GM19351 (cell line): Measurements from ENCODE around the gene NADSYN1.

Experiments
- ATAC-seq: cut with Tn5 transposase; IDR thresholded peaks from one replicate; pipeline ENCODE4 v1.9.1; 2021; ENCODE audit warnings: mild to moderate bottlenecking, moderate library complexity; ENCODE audit not compliant: unreplicated experiment

NADSYN1 gene

DNA sequence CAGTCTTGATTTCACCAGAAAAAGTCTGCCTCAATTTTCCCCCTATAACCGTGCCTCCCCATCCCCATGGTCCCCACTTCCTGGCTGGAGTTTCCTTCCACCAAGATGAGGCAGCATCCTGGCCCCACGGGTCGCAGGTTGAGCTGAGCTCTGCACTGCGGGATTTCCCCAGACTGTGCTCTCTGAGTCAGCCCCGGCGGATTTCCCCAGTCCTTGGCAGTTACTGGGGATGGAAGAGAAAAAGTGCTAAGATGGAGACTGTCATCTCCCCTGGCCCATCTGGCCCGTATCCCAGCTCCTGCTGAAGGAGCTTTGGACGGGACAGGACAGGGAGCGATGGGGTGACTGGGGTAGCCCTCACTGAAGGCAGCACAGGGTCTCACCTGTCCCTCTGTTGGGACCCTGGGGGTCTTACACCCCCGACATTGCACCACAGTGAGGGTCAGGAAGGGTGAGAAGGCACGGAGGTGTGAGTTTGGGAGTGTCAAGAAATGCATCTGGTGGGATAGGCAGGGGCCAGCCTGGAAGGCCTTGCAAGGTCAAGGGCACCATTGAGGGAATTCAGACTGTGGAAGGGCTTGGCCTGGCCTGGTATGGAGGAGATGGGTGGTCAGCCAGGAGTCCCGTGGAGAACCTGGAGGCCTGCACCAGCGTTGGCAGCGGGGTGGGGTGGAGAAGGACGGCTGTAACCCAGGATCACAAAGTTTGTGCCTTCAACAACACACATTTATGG is 36.5 kb downstream of the NADSYN1 start:
- no peak for ATAC-seq

DNA sequence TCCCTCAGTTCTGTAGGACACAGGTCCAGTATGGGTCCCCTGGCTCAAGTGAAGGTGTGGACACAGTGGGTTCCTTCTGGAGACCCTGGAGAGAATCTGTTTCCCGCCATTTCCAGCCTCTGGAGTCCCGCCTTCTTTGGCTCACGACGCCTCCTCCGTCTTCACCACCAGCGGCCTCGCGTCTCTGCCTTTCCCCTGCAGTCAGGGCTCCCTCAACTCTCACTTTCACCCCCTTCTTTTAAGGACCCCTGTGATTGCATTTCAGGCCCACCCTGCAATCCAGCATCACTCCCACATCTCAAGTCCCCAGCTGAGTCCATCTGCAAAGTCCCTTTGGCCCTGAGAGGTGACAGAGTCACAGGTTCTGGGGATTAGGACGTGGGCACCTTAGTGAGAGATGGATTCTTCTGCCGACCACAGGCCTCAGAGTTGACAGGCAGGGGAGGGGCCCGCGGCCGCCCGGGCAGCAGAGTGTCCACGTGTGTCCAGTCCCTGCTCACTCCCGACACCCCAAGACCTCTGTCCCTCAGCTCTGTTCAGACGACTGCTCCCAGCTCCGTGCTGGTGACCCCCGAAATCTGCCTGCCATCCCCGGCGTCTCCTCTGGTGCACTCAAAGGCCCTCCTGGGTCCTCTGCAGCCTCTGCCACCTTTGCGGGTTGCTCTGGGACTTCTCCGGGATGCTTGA is 37.2 kb downstream of the NADSYN1 start:
- no peak for ATAC-seq

DNA sequence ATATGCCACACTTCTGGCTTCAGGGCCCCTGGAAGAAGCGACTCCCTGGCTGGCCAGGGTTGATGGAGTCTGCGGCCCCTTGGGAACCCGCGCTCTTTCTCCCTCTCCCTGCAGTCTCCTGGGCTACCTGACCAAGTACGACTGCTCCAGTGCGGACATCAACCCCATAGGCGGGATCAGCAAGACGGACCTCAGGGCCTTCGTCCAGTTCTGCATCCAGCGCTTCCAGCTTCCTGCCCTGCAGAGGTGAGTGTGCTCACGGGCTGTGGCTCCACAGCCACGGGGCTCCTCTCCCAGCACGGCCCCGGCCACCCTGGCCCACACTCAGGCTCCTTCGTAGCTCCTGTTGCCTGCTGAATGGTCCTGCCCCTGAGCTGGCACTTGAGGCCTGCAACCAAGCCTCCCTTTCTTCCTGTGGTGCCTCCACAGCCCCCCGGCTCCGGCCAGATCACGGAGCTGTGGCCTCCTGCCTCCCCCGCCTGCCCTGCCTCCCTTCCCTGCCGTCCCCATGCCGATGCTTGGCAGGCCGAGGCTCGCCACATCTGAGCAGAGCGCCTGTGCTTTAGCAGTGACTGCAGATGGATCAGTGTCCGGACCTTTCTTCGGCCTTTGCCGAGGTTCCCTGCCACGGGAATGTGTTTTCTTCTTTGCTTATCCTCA is 37.9 kb downstream of the NADSYN1 start:
- no peak for ATAC-seq

DNA sequence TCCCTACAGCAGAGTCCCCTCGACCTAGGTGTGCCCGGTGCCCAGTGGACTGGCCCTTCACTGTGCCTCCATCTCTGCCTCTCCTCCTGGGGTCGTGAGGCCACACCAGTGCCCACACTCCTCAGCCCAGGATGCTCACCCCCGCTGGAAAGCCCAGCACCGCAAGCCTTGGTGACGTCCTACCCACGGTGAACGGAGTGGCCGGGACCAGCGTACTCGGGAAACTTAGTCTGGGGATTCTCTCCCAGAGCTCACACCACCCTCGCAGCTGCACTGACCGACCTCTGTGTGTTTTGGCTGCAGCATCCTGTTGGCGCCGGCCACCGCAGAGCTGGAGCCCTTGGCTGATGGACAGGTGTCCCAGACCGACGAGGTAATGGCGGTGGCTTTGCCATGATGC is 38.5 kb downstream of the NADSYN1 start:
- ATAC-seq, result no peak

DNA sequence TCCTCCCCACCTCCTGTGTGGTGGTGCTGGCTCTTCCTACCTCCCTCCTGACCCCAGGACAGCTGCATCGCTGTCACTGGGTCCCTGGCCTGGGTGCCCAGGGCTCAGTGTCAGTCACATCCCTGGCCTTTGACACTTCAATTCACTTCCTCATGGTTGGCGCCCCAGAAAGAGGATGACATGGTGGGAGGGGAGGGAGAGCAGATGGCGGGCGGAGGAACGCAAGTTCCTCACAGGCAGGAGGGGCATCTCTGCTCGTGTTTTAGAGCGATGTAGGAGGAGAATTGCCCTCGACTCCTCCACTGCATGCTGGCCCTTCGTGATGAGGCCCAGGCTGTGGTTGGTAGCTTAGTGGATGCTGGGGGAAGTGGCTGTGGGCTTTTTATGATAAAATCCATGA is 38.9 kb downstream of the NADSYN1 start:
- ATAC-seq, result no peak

DNA sequence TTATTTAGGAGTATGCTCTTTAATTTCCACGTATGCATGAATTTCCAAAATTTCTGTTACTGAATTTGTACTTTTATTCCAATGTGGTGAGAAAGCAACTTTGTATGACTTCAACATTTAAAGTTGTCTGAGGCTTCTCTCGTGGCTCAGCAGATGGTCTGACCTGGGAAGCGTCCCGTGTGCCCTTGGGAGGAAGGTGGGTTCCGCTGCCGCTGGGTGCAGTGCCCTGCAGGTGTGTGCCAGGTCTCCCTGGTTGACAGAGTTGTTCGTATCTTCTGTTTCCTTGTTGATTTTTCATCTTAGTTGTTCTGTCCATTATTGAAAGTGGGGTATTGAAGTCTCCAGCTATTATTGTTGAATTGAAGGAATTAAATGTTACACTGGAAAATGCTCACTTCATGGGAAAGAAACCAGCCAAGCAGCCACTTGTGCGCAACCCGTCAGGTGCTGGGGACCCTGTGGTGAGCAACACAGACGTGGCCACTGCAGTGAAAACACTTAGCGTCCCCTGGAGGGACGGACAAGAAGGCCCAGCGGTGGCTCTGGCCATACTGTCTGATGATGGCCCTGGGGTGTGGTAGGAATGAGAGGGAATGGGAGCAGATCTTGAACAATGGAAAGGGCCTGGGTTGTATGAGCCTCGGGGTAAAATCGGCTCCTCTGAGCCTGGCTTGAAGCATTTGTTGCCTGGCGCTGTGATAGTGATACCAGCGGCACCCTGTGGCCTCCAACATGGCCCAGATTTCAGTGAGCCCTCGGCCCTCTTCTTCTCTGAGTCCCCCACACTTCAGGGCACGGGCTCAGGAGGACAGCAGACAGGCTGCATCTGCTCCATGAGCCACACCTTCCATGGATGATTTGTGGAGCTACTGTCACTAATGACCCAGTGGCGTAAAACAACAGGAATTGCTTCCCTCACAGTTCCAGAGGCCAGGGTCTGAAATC is 42.6 kb downstream of the NADSYN1 start:
- no peak for ATAC-seq

DNA sequence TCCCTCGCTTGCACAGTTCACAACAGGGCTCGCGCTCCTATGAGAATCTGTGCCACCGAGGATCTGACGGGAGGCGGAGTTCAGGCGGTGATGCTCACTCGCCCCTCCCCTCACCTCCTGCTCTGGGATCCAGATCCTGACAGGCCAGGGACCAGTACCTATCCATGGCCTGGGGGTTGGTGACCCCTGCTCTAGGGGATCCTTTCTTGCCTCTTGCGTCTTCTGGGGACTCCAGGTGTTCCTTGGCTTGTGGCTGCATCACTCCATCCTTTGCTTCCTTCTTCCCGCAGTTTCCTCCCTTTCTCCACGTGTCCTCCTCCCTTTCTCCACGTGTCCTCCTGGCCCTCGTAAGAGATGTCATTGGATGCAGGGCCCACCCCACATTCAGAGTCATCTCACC is 43.4 kb downstream of the NADSYN1 start:
- ATAC-seq, result no peak

DNA sequence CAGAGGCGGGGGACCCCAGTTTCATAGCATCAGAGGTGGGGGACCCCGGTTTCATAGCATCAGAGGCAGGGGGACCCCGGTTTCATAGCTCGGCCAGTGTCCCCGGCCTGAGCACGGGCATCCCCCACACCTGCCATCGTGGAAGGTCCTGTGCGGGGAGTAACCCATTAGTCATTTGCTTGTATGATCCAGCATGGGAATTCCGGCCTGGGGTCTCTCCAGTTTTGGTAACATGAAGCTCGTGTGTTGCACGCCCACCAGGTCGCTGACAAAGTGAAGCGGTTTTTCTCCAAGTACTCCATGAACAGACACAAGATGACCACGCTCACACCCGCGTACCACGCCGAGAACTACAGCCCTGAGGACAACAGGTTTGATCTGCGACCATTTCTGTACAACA is 45.1 kb downstream of the NADSYN1 start:
- no peak for ATAC-seq

DNA sequence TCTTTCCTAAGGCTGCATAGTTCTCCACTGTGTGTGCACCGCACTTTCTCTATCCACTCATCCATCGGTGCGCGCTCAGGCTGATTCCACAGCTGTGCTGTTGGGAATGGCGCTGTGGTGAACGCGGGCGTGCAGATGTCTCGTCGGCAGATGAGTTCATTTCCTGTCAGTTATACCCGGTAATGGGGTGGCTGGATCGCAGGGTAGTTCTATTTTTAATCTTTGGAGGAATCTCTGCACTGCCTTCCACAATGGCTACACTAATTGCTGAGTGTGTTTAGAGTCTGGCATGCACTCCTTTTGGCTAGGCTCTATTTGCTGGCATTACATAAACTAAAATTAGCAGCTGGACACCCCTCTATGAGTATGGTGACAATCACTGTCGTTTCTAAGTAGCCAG is 46.1 kb downstream of the NADSYN1 start:
- ATAC-seq, result no peak

DNA sequence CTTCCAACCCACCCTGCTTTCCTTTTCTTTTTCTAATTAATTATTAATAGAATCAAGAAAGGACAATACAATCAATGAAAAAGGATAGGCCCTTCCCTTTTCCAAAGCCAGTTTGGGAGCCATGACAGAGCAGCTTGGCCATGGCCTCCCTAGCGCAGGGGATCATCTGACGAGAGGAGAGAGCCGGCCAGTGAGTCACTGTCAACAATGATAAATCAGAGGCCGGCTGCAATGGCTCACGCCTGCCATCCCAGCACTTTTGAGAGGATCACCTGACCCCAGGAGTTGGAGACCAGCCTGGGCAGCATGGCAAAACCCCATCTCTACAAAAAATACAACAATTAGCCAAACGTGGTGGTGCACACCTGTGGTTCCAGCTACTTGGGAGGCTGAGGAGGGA is 46.5 kb downstream of the NADSYN1 start:
- ATAC-seq, result no peak

DNA sequence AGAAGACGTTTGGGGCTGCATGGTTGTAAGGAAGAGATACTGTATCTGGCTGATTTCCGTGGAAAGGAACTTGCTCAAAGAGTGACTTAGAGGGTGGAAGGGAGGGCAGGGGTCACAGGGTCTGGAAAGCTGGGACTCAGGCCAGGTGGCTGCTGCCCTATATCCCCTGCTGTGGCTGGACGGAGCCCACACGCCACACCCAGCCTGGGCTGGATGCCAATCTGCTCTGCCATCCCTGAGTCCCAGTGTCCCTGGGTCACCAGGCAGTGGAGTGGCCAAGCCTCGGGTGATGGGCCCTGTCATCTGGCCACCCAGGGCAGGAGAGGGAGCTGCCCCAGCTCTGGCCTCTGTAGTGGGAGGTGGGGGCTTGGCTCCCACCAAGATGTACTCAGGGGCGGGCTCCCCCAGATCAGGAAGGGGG is 47.6 kb downstream of the NADSYN1 start:
- no peak for ATAC-seq

DNA sequence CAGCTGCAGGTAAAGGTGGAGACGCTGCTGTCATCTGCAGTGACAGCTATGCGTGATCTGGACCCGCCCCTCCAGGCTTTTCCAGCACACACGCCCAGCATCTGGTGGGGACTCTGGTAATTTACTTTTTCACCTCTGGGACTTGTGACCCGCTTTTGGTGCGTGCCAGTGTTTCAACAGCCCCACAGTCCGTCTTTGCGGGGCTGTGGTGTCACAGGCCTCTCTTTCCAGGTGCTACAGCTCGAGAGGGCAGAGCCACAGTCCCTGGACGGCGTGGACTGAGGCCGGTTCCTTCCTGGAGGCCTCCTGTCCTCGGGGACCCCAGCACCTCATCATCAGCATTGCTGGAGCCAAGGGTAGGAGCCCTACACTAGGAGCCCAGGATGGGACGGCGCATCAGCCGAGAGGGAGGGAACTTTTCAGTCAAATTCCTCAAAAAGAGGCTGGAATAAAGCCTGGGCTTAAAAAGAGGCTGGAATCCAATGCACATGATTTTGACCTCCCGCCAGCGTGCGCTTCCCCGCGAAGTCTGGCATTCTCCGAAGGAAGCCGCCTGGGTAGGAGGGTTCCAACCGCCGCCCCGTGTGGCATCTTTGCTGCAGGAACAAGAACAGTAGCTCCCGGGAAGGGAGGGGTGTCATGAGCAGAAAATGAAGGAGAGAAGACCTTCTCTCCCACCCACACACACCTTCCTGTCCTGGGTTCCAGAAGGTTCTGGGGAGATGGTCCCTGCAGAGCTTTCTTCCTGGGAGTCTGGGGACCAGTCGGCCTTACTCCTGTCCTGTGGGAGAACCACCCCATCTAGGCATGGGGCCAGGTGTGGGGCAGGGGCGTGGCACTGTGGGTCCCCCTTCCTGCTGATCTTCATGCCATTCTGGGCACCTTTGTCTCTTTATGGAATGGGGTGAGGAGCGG is 48.3 kb downstream of the NADSYN1 start:
- ATAC-seq, result no peak

DNA sequence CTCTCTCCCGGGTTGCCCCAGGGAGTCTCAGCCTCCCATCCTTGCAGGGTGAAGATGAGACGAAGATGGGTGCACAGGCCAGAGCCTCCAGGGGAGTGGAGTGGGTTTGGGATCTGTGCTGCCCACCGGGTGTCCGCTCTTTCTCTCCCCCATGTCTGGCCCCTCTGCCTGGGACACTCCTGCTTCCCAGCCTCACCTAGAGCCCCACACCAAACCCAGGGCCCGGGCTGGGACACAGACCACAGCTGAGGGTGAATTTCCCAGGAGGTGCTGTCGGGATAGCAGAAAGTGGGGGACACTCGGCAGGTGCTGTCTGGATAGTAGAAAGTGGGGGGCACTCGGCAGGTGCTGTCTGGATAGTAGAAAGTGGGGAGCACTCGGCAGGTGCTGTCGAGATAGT is 49.0 kb downstream of the NADSYN1 start:
- no peak for ATAC-seq

DNA sequence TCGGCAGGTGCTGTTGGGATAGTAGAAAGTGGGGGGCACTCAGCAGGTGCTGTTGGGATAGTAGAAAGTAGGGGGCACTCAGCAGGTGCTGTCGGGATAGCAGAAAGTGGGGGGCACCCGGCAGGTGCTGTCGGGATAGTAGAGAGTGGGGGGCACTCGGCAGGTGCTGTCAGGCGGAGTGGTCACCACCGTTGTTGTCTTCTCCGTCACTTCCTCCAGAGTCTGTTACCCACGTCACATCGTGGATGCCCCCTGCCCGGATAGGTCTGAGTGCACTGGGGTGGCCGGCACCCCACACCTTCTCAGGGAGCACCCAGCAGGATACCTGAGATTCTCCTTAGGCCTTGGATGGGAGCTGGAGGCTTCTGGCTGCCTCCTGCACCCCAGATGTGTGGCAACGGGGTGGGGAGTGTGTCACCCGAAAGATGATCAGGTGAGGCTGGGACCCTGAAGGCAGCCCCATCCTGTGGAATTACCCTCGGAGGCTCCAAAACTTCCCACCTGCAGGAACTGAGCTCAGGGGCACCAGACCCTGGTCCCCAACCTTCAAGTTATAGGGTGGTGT is 50.0 kb downstream of the NADSYN1 start:
- no peak for ATAC-seq

DNA sequence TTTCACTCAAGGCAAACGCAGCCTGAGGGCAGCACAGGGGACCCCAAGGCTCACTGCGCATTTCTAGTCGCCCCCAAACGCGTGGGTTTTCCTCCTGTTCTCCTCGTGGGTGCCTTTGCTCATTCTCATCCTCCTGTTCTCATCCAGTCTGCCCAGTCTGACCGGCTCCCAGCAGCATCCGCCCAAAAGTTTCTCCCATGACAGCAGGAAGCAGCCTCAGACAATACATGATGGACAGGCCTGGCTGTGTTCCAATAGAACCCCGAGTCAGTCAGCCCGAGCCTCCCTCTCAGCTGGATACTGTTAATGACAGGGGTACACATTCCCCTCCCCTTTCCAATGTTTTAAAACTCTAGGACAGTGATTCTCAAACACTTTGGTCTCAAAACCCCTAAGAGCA is 51.5 kb downstream of the NADSYN1 start:
- no peak for ATAC-seq

DNA sequence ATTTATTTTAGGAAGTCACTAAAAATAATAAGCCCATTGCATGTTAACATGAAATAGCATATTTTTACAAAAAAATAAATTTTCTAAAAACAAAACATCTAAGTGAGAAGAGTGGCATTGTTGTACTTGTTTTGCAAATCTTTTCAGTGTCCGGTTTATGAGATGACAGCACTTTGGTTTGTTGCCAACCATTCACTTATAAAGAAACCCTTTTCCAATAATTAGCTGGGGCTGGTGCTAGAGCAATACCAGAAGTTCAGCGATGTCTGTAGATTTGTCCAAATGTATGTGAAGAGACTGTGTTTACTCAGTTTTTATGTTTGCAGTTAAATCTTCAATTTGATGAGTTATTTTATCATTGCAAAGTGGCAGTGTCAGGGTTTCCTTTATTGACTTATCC is 52.0 kb downstream of the NADSYN1 start:
- ATAC-seq, result no peak

DNA sequence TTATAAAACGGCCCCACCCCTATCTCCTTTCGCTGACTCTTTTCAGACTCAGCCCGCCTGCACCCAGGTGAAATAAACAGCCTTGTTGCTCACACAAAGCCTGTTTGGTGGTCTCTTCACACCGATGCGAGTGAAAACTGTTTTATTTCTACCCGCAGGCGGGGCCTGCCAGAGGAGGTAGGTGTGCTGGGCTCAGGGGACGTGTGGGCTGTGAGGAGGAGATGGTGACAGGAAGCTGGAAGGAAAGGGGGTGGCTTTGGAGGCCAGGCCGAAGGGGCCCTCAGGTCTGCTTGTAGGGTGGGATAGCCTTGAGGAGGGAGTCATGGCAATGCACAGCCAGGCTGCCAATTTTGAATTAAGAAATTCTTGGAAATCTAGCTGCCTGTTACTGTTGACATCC is 52.8 kb downstream of the NADSYN1 start:
- ATAC-seq, result no peak

DNA sequence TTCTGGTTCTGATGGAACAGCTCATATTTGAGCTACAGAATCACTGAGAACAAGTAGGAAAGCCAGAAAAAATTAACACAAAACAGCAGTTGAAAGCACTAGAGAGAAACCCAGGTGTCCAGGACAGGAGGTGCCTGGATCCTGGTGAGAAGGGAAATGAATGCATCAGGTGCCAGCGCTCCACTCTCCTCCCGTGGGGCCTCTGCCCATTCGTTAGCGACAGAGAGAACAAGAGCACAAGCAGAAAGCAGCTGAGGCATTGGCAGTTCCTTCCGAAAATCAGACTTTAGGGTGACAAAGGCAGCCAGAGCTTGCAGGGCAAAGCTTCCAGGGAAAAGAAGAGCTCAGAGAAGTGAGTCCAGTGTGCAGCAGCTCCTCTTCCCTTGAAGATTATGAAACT is 54.1 kb downstream of the NADSYN1 start:
- ATAC-seq, result no peak
